K562 (cell line): ENCODE measurements around the gene C22orf39. TPM values are rescaled to one million over a fixed set of nuclear protein-coding genes. Genes with fewer than 3 reads are reported as not detected.

Experiments
- CCAR2 ChIP-seq: fragments of 200-400 bp; formaldehyde crosslinking; IDR thresholded peaks from 2 replicates; pipeline ENCODE4 v1.6.1; 2017; ENCODE audit warnings: mild to moderate bottlenecking, low read depth, low read length
- CGGBP1 ChIP-seq: fragments of 250-450 bp; sonication (Bioruptor Pico); IDR thresholded peaks from 2 replicates; pipeline ENCODE4 v1.9.0; 2021; ENCODE audit warnings: mild to moderate bottlenecking
- ETS2 ChIP-seq: IDR thresholded peaks from 2 replicates; pipeline ENCODE4 v1.6.1; 2016; ENCODE audit warnings: borderline replicate concordance, missing genetic modification characterization, mild to moderate bottlenecking, moderate library complexity, missing compliant biosample characterization; ENCODE audit not compliant: poor library complexity, severe bottlenecking
- ETV1 ChIP-seq: fragments of 450-650 bp; conservative IDR thresholded peaks from 2 replicates; pipeline ENCODE4 v1.6.1; 2016; ENCODE audit warnings: missing genetic modification characterization, control low read depth, low read depth, missing compliant biosample characterization
- FOS ChIP-seq: IDR thresholded peaks from 3 replicates; pipeline ENCODE4 v1.6.1; 2011; ENCODE audit not compliant: insufficient read length; ENCODE audit errors: extremely low read depth
- HDAC8 ChIP-seq: fragments of 450-650 bp; IDR thresholded peaks from 2 replicates; pipeline ENCODE4 v1.6.1; 2016; ENCODE audit warnings: mild to moderate bottlenecking, missing genetic modification characterization, moderate library complexity, missing compliant biosample characterization
- HINFP ChIP-seq: fragments of 450-650 bp; conservative IDR thresholded peaks from 2 replicates; pipeline ENCODE4 v1.6.1; 2016; ENCODE audit warnings: missing genetic modification characterization, low read depth, mild to moderate bottlenecking, control low read depth, missing compliant biosample characterization
- HMBOX1 ChIP-seq: sonication (generic); IDR thresholded peaks from 2 replicates; pipeline ENCODE4 v1.6.1; 2016
- MBD2 ChIP-seq: sonication (generic); IDR thresholded peaks from 2 replicates; pipeline ENCODE4 v1.6.1; 2016; ENCODE audit warnings: low read depth, borderline replicate concordance
- RBM34 ChIP-seq: fragments of 200-400 bp; formaldehyde crosslinking; IDR thresholded peaks from 2 replicates; pipeline ENCODE4 v1.6.1; 2018; ENCODE audit warnings: low read length, borderline replicate concordance; ENCODE audit not compliant: insufficient read depth
- SIX5 ChIP-seq, 2 experiments: IDR thresholded peaks; 2 replicates each; pipeline ENCODE4 v1.6.1; 2011; ENCODE audit warnings: low read length in 2 of 2, borderline replicate concordance in 1 of 2, low read depth in 1 of 2, mild to moderate bottlenecking in 1 of 2, moderate library complexity in 1 of 2; ENCODE audit not compliant: insufficient read depth in 1 of 2
- STAT6 ChIP-seq: sonication (generic); formaldehyde crosslinking; IDR thresholded peaks from 2 replicates; pipeline ENCODE4 v1.8.1; 2023; ENCODE audit warnings: mild to moderate bottlenecking, missing genetic modification reagents
- TAL1 ChIP-seq: fragments of 450-650 bp; IDR thresholded peaks from 2 replicates; pipeline ENCODE4 v1.6.1; 2016; ENCODE audit warnings: mild to moderate bottlenecking
- ZBTB11 ChIP-seq, 3 experiments: fragments of 200-800 bp in 1 of 3; fragments of 250-450 bp in 1 of 3; fragments of 450-650 bp in 1 of 3; sonication (Bioruptor Pico) in 1 of 3; sonication (Bioruptor generic) in 1 of 3; formaldehyde crosslinking in 1 of 3; IDR thresholded peaks; 2 replicates each; pipeline versions ENCODE4 v1.6.1 to v1.8.0; 2016 to 2022; ENCODE audit warnings: mild to moderate bottlenecking in 2 of 3, missing genetic modification characterization in 2 of 3, missing compliant biosample characterization in 1 of 3, moderate library complexity in 1 of 3
- ZBTB33 ChIP-seq: sonication (generic); formaldehyde crosslinking; IDR thresholded peaks from 2 replicates; pipeline ENCODE4 v1.8.1; 2023; ENCODE audit warnings: mild to moderate bottlenecking, missing genetic modification reagents
- polyA plus RNA-seq, 8 experiments: library from polyadenylated mRNA; depleted of rRNA in 4 of 8; stranded (reverse) in 5 of 8; unstranded in 3 of 8; fragments of >200 nt; fragmentation: Nextera tagmentation in 2 of 8; fragmentation: Illumina TruSeq in 1 of 8; extraction: Ambion mirVana in 2 of 8; extraction: Trizol in 1 of 8; gene quantifications; 2 replicates each; pipeline versions ENCODE4 v1.2.1 to v1.2.3, GENCODE V29; 2011 to 2014; ENCODE audit warnings: inconsistent platforms in 1 of 8, missing spikeins in 1 of 8
- total RNA-seq, 7 experiments: library from RNA; depleted of rRNA in 6 of 7; stranded (reverse); fragments of >200 nt in 6 of 7; fragmentation: Illumina TruSeq in 2 of 7; extraction: Trizol in 2 of 7; gene quantifications; 2 replicates each; pipeline versions ENCODE4 v1.2.1 to v1.2.3, GENCODE V29; 2011 to 2021; ENCODE audit warnings: low replicate concordance in 1 of 7

The C22orf39 gene
- total and polyA plus RNA-seq, 9 of the 15 experiments (the other 6 are each of a cell fraction or from before 2014, with no cell fraction given): 20.4 to 139 (median 66.8) TPM

GRCh38 chr22:19431649-19432132, 15.8 kb downstream of the C22orf39 start, which contains the start of gene HIRA (continued):
- TF ChIP-seq ETS2 (tag): peak; percentile 80
- no peak for TF ChIP-seq HINFP (tag)
- TF ChIP-seq ETV1 (tag): peak; percentile 63
- TF ChIP-seq ZBTB33: no peak
- peak; percentile 95 for TF ChIP-seq CGGBP1
- TF ChIP-seq CCAR2: no peak
- peak in 1 of 2 experiments; percentile 73; a peak in 2 of 4 replicates for TF ChIP-seq SIX5 (IDR thresholded peaks at IDR 0.05; ENCODE audit: borderline replicate concordance in 1 of 2, insufficient read depth in 1 of 2, low read depth in 1 of 2, low read length in 2 of 2)
- TF ChIP-seq RBM34: no peak
- peak; percentile 82 for TF ChIP-seq HDAC8
- TF ChIP-seq HMBOX1: no peak
- TF ChIP-seq TAL1: no peak
- no peak for TF ChIP-seq FOS
- TF ChIP-seq ZBTB11 (CRISPR knock-in tag; IDR thresholded peaks at IDR 0.05): peak in 1 of 3 experiments; percentile 100; a peak in 2 of 6 replicates
- TF ChIP-seq STAT6 (CRISPR knock-in tag): 0 out of 2 replicates have a peak, but pooled peaks have one; percentile 5
- no peak for TF ChIP-seq MBD2
